HCT116 (cell line): ENCODE results near the gene KIF26A. TPM values are rescaled to one million over a fixed set of nuclear protein-coding genes. Genes with fewer than 3 reads are reported as not detected.

Experiments used
- ATAC-seq: fragments of 200-7000 bp; cut with Tn5 transposase; 2 replicates; pipeline ENCODE4 v1.9.1; 2020; ENCODE audit warnings: mild to moderate bottlenecking, moderate library complexity
- BruUV-seq: library from RNA; stranded (reverse); fragments of 400-500 nt; replicated peaks from 2 replicates; lab custom pipeline; 2021; lab: Mats Ljungman, UMichigan
- CTCF ChIA-PET: fragments of 300-600 bp; sonication (Branson Sonifier 250); formaldehyde crosslinking; loops from one replicate; lab custom pipeline; 2021; ENCODE audit warnings: antibody characterized with exemption; lab: Charles Lee
- POLR2A ChIA-PET: fragments of 300-600, 350-600 bp; sonication (Branson Sonifier 250); formaldehyde crosslinking; loops from one replicate; lab custom pipeline; 2021; ENCODE audit warnings: antibody characterized with exemption; lab: Charles Lee
- RAD21 ChIA-PET, 2 experiments: fragments of 300-600 bp; sonication (Branson Sonifier 250); formaldehyde crosslinking; loops; one replicate each; lab custom pipeline; 2023; ENCODE audit warnings: low total read pairs in 2 of 2; ENCODE audit not compliant: uncharacterized antibody in 2 of 2, unreplicated experiment in 2 of 2, low non-redundant PET in 1 of 2; lab: Charles Lee
- DNase-seq: peaks from one replicate; pipeline ENCODE4 v3.0.0-alpha.2; 2010; ENCODE audit warnings: low read depth, low spot score
- H2AFZ ChIP-seq: fragments of 200-600 bp; shearing (Covaris generic), sonication (generic); 2 replicates; pipeline ENCODE4 v1.6.1; 2017; ENCODE audit warnings: low read depth, mixed run types, mixed read lengths, antibody characterized with exemption, low read length; ENCODE audit not compliant: poor library complexity, severe bottlenecking
- H3K27ac ChIP-seq: 2 replicates; pipeline ENCODE4 v1.5.1; 2012; ENCODE audit warnings: low read depth, low read length
- H3K27me3 ChIP-seq: fragments of 200-600 bp; sonication (generic); 2 replicates; pipeline ENCODE4 v1.6.1; 2016; ENCODE audit warnings: mixed run types, low read length, mixed read lengths; ENCODE audit not compliant: insufficient read depth
- H3K36me3 ChIP-seq, 2 experiments: fragments of 200-500 bp in 1 of 2; fragments of 200-600 bp in 1 of 2; sonication (Bioruptor generic) in 1 of 2; sonication (generic) in 1 of 2; 2 replicates each; pipeline versions ENCODE4 v1.5.1 to v1.6.1; 2014 to 2016; ENCODE audit warnings: low read length in 2 of 2, inconsistent platforms in 1 of 2, mixed read lengths in 1 of 2, mixed run types in 1 of 2; ENCODE audit not compliant: insufficient read depth in 2 of 2, control insufficient read depth in 1 of 2
- H3K4me1 ChIP-seq, 2 experiments: fragments of 200-600 bp in 1 of 2; sonication (generic) in 1 of 2; 2 replicates each; pipeline versions ENCODE4 v1.5.1 to v1.6.1; 2012 to 2017; ENCODE audit warnings: low read length in 2 of 2, inconsistent platforms in 1 of 2, mild to moderate bottlenecking in 1 of 2, mixed read lengths in 1 of 2, mixed run types in 1 of 2, moderate library complexity in 1 of 2; ENCODE audit not compliant: insufficient read depth in 2 of 2, control insufficient read depth in 1 of 2
- H3K4me2 ChIP-seq: fragments of 200-600 bp; sonication (generic); 2 replicates; pipeline ENCODE4 v1.6.1; 2017; ENCODE audit warnings: mixed run types, low read length, mixed read lengths
- H3K4me3 ChIP-seq, 2 experiments: fragments of 200-600 bp in 1 of 2; sonication (generic) in 1 of 2; replicated peaks in 1 of 2; 2 replicates each; pipeline ENCODE4 v1.5.1; 2011 to 2016; ENCODE audit warnings: low read length in 2 of 2, control low read depth in 1 of 2, low read depth in 1 of 2, mild to moderate bottlenecking in 1 of 2, mixed read lengths in 1 of 2, mixed run types in 1 of 2
- H3K79me2 ChIP-seq: fragments of 200-600 bp; sonication (generic); 2 replicates; pipeline ENCODE4 v1.6.1; 2017; ENCODE audit warnings: mild to moderate bottlenecking, mixed run types, low read length, moderate library complexity, mixed read lengths; ENCODE audit not compliant: insufficient read depth
- H3K9ac ChIP-seq: fragments of 200-600 bp; sonication (generic); 2 replicates; pipeline ENCODE4 v1.6.1; 2016; ENCODE audit warnings: low read length, mixed read lengths
- H3K9me2 ChIP-seq: fragments of 200-600 bp; sonication (generic), shearing (Covaris generic); 2 replicates; pipeline ENCODE4 v1.6.1; 2017; ENCODE audit warnings: mixed run types, mild to moderate bottlenecking, moderate library complexity; ENCODE audit not compliant: insufficient read depth
- H3K9me3 ChIP-seq, 2 experiments: fragments of 200-500 bp in 1 of 2; fragments of 200-600 bp in 1 of 2; sonication (Bioruptor generic) in 1 of 2; sonication (generic) in 1 of 2; 2 replicates each; pipeline ENCODE4 v1.6.1; 2014 to 2017; ENCODE audit warnings: low read length in 2 of 2, mixed read lengths in 2 of 2, inconsistent platforms in 1 of 2, low read depth in 1 of 2, mild to moderate bottlenecking in 1 of 2, mixed run types in 1 of 2, moderate library complexity in 1 of 2; ENCODE audit not compliant: control insufficient read depth in 1 of 2, insufficient read depth in 1 of 2
- H4K20me1 ChIP-seq: fragments of 200-600 bp; sonication (generic), shearing (Covaris generic); 2 replicates; pipeline ENCODE4 v1.6.1; 2017; ENCODE audit warnings: mixed run types, mild to moderate bottlenecking, moderate library complexity; ENCODE audit not compliant: insufficient read depth
- CBX3 ChIP-seq: IDR thresholded peaks from 2 replicates; pipeline ENCODE4 v1.6.1; 2012; ENCODE audit warnings: low read depth
- CEBPB ChIP-seq: IDR thresholded peaks from 2 replicates; pipeline ENCODE4 v1.6.1; 2012; ENCODE audit warnings: low read depth
- EGR1 ChIP-seq: IDR thresholded peaks from 2 replicates; pipeline ENCODE4 v1.6.1; 2012; ENCODE audit warnings: low read depth
- ELF1 ChIP-seq: IDR thresholded peaks from 2 replicates; pipeline ENCODE4 v1.6.1; 2012; ENCODE audit warnings: low read depth, borderline replicate concordance
- EZH2phosphoT487 ChIP-seq: fragments of 200-600 bp; IDR thresholded peaks from 2 replicates; pipeline ENCODE4 v1.6.1; 2018; ENCODE audit warnings: antibody characterized with exemption, borderline replicate concordance
- FOSL1 ChIP-seq: IDR thresholded peaks from 2 replicates; pipeline ENCODE4 v1.6.1; 2012; ENCODE audit warnings: low read depth
- JUND ChIP-seq: IDR thresholded peaks from 2 replicates; pipeline ENCODE4 v1.6.1; 2012
- POLR2AphosphoS5 ChIP-seq: IDR thresholded peaks from 2 replicates; pipeline ENCODE4 v1.6.1; 2011; ENCODE audit warnings: mild to moderate bottlenecking, low read depth, low read length, moderate library complexity
- SP1 ChIP-seq: IDR thresholded peaks from 2 replicates; pipeline ENCODE4 v1.6.1; 2012; ENCODE audit warnings: low read depth
- SRF ChIP-seq: IDR thresholded peaks from 2 replicates; pipeline ENCODE4 v1.6.1; 2012; ENCODE audit warnings: low read depth
- TCF7L2 ChIP-seq: IDR thresholded peaks from 2 replicates; pipeline ENCODE4 v1.7.0; 2011; ENCODE audit warnings: borderline replicate concordance, inconsistent platforms; ENCODE audit not compliant: insufficient read depth, insufficient read length; ENCODE audit errors: extremely low read depth
- YY1 ChIP-seq: IDR thresholded peaks from 2 replicates; pipeline ENCODE4 v1.6.1; 2011; ENCODE audit warnings: low read length, low read depth, moderate library complexity, mild to moderate bottlenecking; ENCODE audit not compliant: insufficient replicate concordance; ENCODE audit errors: extremely low read depth
- ZNF274 ChIP-seq: fragments of 200-500 bp; sonication (Bioruptor generic); IDR thresholded peaks from 2 replicates; pipeline ENCODE4 v1.6.1; 2014; ENCODE audit warnings: mild to moderate bottlenecking, low read depth, low read length, inconsistent platforms
- intact Hi-C: fragments of 100-400 bp; cut with micrococcal nuclease; formaldehyde crosslinking; loops from 2 replicates; pipeline ENCODE4 v1.10.0; 2022
- total RNA-seq: library from RNA; stranded (reverse); gene quantifications from one replicate; pipeline ENCODE4 v1.2.1, GENCODE V29; 2021; ENCODE audit not compliant: unreplicated experiment
- TF ChIP-seq, protein P1 (sequence below): IDR thresholded peaks from 2 replicates; pipeline ENCODE4 v1.6.1; 2012
- TF ChIP-seq, protein P2 (sequence below): IDR thresholded peaks from 2 replicates; pipeline ENCODE4 v1.6.1; 2011; ENCODE audit warnings: mild to moderate bottlenecking, low read length, moderate library complexity; ENCODE audit not compliant: insufficient replicate concordance; ENCODE audit errors: extremely low read depth
- TF ChIP-seq, protein P3 (sequence below): IDR thresholded peaks from 2 replicates; pipeline ENCODE4 v1.6.1; 2012; ENCODE audit warnings: low read depth

KIF26A gene
- total RNA-seq, 1 experiment from 2014 or later: 10.2 TPM

DNA sequence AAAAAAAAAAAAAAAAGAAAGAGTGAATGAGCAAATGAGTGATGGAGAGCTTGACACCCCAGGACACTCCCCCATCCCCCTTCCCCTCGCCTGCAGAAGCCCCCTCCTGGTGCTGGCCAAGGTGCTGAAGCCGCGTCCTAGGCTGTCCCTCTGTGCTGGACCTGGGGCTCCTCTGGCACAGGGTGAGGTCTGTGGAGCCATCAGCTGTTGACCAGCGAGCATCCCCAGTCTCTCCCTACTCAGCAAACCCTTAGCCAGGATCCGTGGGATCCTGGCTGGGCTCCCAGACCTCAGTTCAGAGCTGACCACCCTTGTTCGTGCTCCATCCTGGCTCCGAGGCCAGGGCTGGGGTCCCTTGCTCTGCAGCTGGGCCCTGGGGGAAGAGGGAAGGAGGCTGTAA is 5.4 kb upstream of the KIF26A start:
- no TSS peak for BruUV-seq
- peaks cover 4 to 13% of the 10 kb centered on the region in 2 experiments; a peak in 2 of 4 replicates for H3K4me1 ChIP-seq
- no peak for ATAC-seq
- TF ChIP-seq EZH2phosphoT487 (no peak), YY1 (no peak), SRF (no peak), TCF7L2 (no peak), ZNF274 (no peak), ELF1 (no peak), FOSL1 (no peak), CBX3 (no peak), POLR2AphosphoS5 (no peak), EGR1 (no peak), SP1 (no peak), JUND (no peak), CEBPB (no peak)
- TF ChIP-seq, protein P1, sequence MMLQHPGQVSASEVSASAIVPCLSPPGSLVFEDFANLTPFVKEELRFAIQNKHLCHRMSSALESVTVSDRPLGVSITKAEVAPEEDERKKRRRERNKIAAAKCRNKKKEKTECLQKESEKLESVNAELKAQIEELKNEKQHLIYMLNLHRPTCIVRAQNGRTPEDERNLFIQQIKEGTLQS: no peak
- TF ChIP-seq, protein P2, sequence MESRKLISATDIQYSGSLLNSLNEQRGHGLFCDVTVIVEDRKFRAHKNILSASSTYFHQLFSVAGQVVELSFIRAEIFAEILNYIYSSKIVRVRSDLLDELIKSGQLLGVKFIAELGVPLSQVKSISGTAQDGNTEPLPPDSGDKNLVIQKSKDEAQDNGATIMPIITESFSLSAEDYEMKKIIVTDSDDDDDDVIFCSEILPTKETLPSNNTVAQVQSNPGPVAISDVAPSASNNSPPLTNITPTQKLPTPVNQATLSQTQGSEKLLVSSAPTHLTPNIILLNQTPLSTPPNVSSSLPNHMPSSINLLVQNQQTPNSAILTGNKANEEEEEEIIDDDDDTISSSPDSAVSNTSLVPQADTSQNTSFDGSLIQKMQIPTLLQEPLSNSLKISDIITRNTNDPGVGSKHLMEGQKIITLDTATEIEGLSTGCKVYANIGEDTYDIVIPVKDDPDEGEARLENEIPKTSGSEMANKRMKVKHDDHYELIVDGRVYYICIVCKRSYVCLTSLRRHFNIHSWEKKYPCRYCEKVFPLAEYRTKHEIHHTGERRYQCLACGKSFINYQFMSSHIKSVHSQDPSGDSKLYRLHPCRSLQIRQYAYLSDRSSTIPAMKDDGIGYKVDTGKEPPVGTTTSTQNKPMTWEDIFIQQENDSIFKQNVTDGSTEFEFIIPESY: no peak
- TF ChIP-seq, protein P3, sequence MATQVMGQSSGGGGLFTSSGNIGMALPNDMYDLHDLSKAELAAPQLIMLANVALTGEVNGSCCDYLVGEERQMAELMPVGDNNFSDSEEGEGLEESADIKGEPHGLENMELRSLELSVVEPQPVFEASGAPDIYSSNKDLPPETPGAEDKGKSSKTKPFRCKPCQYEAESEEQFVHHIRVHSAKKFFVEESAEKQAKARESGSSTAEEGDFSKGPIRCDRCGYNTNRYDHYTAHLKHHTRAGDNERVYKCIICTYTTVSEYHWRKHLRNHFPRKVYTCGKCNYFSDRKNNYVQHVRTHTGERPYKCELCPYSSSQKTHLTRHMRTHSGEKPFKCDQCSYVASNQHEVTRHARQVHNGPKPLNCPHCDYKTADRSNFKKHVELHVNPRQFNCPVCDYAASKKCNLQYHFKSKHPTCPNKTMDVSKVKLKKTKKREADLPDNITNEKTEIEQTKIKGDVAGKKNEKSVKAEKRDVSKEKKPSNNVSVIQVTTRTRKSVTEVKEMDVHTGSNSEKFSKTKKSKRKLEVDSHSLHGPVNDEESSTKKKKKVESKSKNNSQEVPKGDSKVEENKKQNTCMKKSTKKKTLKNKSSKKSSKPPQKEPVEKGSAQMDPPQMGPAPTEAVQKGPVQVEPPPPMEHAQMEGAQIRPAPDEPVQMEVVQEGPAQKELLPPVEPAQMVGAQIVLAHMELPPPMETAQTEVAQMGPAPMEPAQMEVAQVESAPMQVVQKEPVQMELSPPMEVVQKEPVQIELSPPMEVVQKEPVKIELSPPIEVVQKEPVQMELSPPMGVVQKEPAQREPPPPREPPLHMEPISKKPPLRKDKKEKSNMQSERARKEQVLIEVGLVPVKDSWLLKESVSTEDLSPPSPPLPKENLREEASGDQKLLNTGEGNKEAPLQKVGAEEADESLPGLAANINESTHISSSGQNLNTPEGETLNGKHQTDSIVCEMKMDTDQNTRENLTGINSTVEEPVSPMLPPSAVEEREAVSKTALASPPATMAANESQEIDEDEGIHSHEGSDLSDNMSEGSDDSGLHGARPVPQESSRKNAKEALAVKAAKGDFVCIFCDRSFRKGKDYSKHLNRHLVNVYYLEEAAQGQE: no peak
- H3K4me3 ChIP-seq: no peak overlapping the region
- H3K36me3 ChIP-seq: no peaks in the 10 kb centered on the region
- H3K27me3 ChIP-seq: no peaks in the 10 kb centered on the region
- no peak overlapping the region for H2AFZ ChIP-seq
- peaks cover 14 to 15% of the 10 kb centered on the region in 2 experiments; a peak in 3 of 4 replicates for H3K9me3 ChIP-seq
- DNase-seq: no peak
- POLR2A ChIA-PET: no interaction called here
- CTCF ChIA-PET: interaction anchor here (1.5 to 2.2 kb wide), 3 partner anchors 41 to 431 kb away, joined by 4 to 7 read pairs (median 6); no protein-coding TSS in a partner anchor
- RAD21 ChIA-PET: interaction anchor here in 1 of 2 experiments (0.7 kb wide), 1 partner anchor 55 kb away, joined by 3 read pairs; no protein-coding TSS in a partner anchor
- H4K20me1 ChIP-seq: no peaks in the 10 kb centered on the region
- no peaks in the 10 kb centered on the region for H3K9me2 ChIP-seq
- no peak overlapping the region for H3K9ac ChIP-seq
- H3K4me2 ChIP-seq: no peak overlapping the region
- no peak overlapping the region for H3K27ac ChIP-seq
- H3K79me2 ChIP-seq: no peaks in the 10 kb centered on the region
- intact Hi-C loops: loop anchor here (10.0 kb wide), 1 partner anchor 328 kb away; no protein-coding TSS in a partner anchor
